Upper lobe of right lung (tissue), 1 donor: ENCODE results near the gene RAB15. TPM values are rescaled to one million over a fixed set of nuclear protein-coding genes. Genes with fewer than 3 reads are reported as not detected.

ENCODE experiments used
- ATAC-seq: fragments of 200-7000 bp; cut with Tn5 transposase; one replicate; pipeline ENCODE4 v1.9.1; 2020; ENCODE audit warnings: mild to moderate bottlenecking, moderate library complexity
- DNase-seq: peaks from one replicate; pipeline ENCODE4 v3.0.0-alpha.2; 2020
- H3K27ac ChIP-seq: fragments of 200-600 bp; one replicate; pipeline ENCODE4 v1.8.0; 2022
- H3K27me3 ChIP-seq: fragments of 200-600 bp; one replicate; pipeline ENCODE4 v1.8.0; 2022; ENCODE audit warnings: mild to moderate bottlenecking
- H3K36me3 ChIP-seq: fragments of 200-600 bp; one replicate; pipeline ENCODE4 v1.8.0; 2022
- H3K4me1 ChIP-seq: fragments of 200-600 bp; one replicate; pipeline ENCODE4 v1.8.0; 2022
- H3K4me3 ChIP-seq: fragments of 200-600 bp; one replicate; pipeline ENCODE4 v1.8.0; 2022; ENCODE audit warnings: mild to moderate bottlenecking
- H3K9me3 ChIP-seq: fragments of 200-600 bp; one replicate; pipeline ENCODE4 v1.8.0; 2022
- intact Hi-C: fragments of 100-400 bp; cut with DNase I; formaldehyde crosslinking; loops from one replicate; pipeline ENCODE4 v1.11.0; 2022
- total RNA-seq: library from RNA; stranded (reverse); fragmentation: NEBNext Ultra II Directional; extraction: Animal tissue kit (Norgen Biotek cat#: 25700); gene quantifications from one replicate; pipeline ENCODE4 v1.2.1, GENCODE V29; 2021
- TF ChIP-seq, protein P1 (sequence below): fragments of 200-600 bp; IDR thresholded peaks from one replicate; pipeline ENCODE4 v1.8.0; 2022; ENCODE audit warnings: antibody characterized with exemption
- donor health status: DM: no; HTN: yes; CAD: no; lungs with severe emphysema.

The RAB15 gene
- total RNA-seq, 1 donor from 2014 or later, result 21.5 TPM

DNA sequence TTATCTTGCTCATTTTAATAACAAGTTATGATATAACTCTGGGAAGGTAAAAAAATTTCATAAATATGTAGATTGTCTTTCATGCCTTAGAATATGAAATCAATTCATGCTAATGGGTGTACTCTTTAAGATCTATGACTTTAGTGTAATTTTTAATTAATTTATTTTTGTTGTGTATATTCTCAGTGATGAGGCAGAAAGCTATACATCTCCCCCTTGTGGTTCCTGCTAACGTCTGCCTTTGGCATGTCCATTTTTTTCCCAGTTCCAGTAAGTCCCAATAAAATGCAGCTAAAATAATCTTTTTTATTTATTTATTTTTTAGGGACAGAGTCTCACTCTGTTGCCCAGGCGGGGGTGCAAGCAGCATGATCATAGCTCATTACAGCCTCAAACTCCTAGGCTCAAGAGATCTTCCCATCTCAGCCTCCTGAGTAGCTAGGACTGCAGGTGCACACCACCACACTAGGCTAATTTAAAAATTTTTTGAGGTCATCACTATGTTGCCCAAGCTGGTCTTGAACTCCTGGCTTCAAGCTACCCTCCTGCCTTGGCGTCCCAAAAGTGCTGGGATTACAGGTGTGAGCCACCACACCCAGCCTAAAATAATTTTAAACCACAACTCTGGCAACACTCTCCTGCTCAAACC, 61.2 kb downstream of the RAB15 start:
- Histone ChIP-seq H3K4me3 (no peak overlapping the region), H3K36me3 (no peaks in the 10 kb centered on the region), H3K4me1 (peaks cover 10% of the 10 kb centered on the region), H3K27ac (no peak overlapping the region), H3K9me3 (no peaks in the 10 kb centered on the region), H3K27me3 (no peaks in the 10 kb centered on the region)
- no peak for ATAC-seq
- TF ChIP-seq, protein P1, sequence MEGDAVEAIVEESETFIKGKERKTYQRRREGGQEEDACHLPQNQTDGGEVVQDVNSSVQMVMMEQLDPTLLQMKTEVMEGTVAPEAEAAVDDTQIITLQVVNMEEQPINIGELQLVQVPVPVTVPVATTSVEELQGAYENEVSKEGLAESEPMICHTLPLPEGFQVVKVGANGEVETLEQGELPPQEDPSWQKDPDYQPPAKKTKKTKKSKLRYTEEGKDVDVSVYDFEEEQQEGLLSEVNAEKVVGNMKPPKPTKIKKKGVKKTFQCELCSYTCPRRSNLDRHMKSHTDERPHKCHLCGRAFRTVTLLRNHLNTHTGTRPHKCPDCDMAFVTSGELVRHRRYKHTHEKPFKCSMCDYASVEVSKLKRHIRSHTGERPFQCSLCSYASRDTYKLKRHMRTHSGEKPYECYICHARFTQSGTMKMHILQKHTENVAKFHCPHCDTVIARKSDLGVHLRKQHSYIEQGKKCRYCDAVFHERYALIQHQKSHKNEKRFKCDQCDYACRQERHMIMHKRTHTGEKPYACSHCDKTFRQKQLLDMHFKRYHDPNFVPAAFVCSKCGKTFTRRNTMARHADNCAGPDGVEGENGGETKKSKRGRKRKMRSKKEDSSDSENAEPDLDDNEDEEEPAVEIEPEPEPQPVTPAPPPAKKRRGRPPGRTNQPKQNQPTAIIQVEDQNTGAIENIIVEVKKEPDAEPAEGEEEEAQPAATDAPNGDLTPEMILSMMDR, result peak; percentile 43
- no peak for DNase-seq
- intact Hi-C loops, result no loop called here

DNA sequence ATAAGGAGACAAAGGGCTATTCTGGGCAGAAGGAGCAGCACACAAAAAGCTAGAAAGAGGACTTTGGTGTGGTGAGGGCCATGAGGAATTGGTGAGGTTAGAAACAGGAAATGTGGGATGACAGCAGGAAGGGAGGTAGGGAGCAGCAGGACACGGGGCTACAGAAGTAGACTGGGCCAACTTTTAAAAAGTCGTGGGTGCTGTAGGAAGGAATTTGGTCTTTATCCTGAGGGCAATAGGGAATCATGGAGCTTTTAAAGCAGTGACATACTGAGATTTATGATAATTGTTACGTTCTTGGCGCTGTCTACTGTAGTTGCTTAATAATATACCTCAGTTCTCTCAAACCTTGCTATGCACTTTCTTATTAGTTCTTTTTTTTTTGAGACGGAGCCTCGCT, 66.1 kb downstream of the RAB15 start:
- H3K4me1 ChIP-seq, result no peaks in the 10 kb centered on the region
- TF ChIP-seq, protein P1, result no peak
- no peaks in the 10 kb centered on the region for H3K36me3 ChIP-seq
- no peak overlapping the region for H3K27ac ChIP-seq
- no peaks in the 10 kb centered on the region for H3K27me3 ChIP-seq
- H3K9me3 ChIP-seq, result no peaks in the 10 kb centered on the region
- H3K4me3 ChIP-seq, result no peak overlapping the region
- ATAC-seq, result no peak
- no peak for DNase-seq
- intact Hi-C loops, result no loop called here

DNA sequence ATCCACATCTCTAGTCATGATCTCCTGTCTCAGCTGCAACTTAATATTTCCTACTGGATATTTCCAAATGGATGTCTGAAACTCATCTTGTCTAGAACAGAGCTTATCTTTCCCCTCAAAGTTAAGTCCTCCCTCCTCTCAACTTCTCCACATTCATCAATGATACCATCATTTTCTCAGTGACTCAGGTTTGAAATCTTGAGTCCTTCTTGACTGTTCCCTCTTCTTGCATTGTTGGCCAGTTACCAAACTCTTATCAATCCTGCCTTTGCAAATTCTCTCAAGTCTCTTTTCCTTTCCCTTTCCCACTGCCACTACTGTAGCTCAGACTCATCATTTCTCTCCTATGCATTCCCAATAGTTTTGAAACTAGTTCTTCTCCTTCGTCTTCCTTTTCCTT, 72.2 kb downstream of the RAB15 start:
- Histone ChIP-seq H3K4me3 (no peak overlapping the region), H3K36me3 (no peaks in the 10 kb centered on the region), H3K27me3 (no peaks in the 10 kb centered on the region), H3K9me3 (no peaks in the 10 kb centered on the region), H3K4me1 (no peaks in the 10 kb centered on the region), H3K27ac (no peak overlapping the region)
- ATAC-seq (no peak), DNase-seq (no peak)
- TF ChIP-seq, protein P1, result no peak
- intact Hi-C loops, result no loop called here

Other genes with a start within 250 kb of the RAB15 start
- 3.0 TPM for gene SPTB, start 92.4 kb downstream of the RAB15 start, total RNA-seq
- gene CHURC1, start 57.9 kb downstream of the RAB15 start, total RNA-seq, result 52.5 TPM
- 0.69 TPM for gene GPX2, start 29.6 kb downstream of the RAB15 start, total RNA-seq
- gene FNTB, start 14.6 kb upstream of the RAB15 start, total RNA-seq, result 14.2 TPM
- 102 TPM for gene MAX, start 130.2 kb upstream of the RAB15 start, total RNA-seq